ENCODE results near the gene NEMP1. TPM values are rescaled to one million over a fixed set of nuclear protein-coding genes. Genes with fewer than 3 reads are reported as not detected.

The NEMP1 gene
- total RNA-seq, 1 experiment from 2014 or later: 16.4 TPM

DNA sequence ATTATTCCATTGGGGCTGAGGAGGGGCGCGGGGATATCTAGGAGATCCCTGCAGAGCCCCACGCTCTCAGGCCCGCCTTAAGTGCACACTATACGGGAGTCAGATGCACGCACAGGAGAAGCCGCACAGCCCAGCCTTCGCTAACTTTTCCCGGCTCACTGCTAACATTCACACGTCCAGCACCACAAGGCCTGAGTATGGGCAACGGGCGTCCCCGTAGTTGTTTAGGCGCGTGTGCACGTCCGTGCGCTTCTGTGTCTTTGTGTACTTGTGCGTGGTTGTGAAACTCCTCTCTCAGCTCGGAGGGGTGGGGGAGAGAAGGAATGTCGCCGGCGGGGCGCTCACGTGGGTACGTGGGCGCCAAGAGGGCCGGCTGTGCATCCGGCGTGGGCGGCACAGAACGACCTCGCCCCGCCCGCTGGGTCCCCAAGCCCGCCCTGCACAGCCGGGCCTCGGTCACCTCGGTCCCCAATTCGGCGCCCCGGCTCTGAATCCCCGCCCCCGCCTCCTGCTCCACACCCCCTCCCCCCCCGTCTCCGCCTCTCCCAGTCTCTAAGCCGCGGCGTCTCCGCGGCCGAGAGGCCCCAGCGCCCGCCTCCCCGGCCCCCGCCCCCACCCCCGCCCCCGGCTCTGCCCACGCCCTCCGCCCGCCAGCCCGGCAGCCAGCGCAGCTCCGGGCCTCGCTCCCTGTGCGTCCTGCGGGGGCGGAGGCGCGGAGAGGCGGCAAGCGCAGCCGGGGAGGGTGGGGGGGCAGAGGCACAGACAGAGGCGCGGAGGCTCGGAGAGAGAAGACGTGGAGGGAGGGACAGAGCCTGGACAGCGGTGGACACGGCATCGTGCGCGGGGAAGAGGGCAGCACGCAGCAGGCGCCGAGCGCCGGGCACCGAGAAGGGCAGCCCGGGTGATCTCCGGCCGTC, 10.0 kb upstream of the NEMP1 start, which contains the start of gene NAB2:
NAB2 (plus strand) TSS at position 761 of the 917 bp plus-strand sequence. CDS start 158 bp downstream, outside the sequence.
- H3K9me2 ChIP-seq (replicated peaks; ENCODE audit: low read length): no peaks in the 10 kb centered on the region
- H3K27me3 ChIP-seq (ENCODE audit: low read length): no peaks in the 10 kb centered on the region

DNA sequence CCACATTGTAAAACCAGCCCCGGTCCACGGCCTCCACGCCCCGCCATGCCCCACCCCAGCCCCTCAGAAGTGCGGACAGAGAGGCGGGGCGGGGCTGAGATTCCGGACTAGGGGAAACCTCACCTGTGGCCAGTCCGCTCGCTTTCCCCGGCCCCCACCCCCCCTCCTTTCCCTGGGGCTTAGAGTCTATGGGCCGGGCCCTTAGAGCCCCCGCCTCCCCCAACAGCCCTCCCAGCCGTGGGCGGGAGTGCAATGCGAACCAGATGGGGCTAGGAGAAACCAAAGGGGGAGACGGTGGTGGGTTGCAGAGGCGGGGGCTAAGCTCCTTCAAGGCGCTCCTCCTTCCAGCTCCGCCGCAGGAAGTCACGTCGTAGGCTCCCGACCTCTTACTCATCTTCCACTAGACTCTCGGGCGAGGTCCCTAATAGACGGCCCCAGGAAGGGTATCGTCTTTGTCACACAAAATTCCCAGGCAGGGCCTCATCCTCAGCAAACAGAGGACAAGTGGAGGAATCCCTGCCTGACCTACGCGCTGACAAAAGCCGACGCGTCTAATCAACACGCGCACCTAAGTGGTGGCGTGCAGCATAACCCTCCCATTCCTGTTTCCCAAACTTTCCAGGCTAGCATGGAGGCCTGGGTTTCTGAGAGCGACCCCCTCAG, 9.2 kb upstream of the NEMP1 start:
- no peak for TF ChIP-seq EZH2 (IDR thresholded peaks at IDR 0.05; ENCODE audit: low read length, unreplicated experiment)
- TF ChIP-seq, protein P1, sequence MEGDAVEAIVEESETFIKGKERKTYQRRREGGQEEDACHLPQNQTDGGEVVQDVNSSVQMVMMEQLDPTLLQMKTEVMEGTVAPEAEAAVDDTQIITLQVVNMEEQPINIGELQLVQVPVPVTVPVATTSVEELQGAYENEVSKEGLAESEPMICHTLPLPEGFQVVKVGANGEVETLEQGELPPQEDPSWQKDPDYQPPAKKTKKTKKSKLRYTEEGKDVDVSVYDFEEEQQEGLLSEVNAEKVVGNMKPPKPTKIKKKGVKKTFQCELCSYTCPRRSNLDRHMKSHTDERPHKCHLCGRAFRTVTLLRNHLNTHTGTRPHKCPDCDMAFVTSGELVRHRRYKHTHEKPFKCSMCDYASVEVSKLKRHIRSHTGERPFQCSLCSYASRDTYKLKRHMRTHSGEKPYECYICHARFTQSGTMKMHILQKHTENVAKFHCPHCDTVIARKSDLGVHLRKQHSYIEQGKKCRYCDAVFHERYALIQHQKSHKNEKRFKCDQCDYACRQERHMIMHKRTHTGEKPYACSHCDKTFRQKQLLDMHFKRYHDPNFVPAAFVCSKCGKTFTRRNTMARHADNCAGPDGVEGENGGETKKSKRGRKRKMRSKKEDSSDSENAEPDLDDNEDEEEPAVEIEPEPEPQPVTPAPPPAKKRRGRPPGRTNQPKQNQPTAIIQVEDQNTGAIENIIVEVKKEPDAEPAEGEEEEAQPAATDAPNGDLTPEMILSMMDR (conservative IDR thresholded peaks at IDR 0.05; ENCODE audit: low read depth, low read length): no peak
- no peak for TF ChIP-seq EZH2phosphoT487 (IDR thresholded peaks at IDR 0.05; ENCODE audit: borderline replicate concordance, low read length)
- H3K79me2 ChIP-seq (ENCODE audit: low read length): peaks cover 19% of the 10 kb centered on the region
- H3K27me3 ChIP-seq (ENCODE audit: low read length): no peaks in the 10 kb centered on the region
- ChIA-PET POLR2A (ENCODE audit: unreplicated experiment) (interaction anchor here (0.5 to 1.4 kb wide), 3 partner anchors 9 to 392 kb away, joined by 5 to 11 read pairs (median 6); partner anchors contain the start of genes NEMP1 and STAT6), CTCF (interaction anchor here (1.7 to 2.5 kb wide), 3 partner anchors 18 to 24 kb away, joined by 5 to 17 read pairs (median 10); partner anchors contain the start of gene STAT6)
- no peaks in the 10 kb centered on the region for H4K20me1 ChIP-seq (ENCODE audit: low read length)
- peaks cover 6% of the 10 kb centered on the region for H3F3A ChIP-seq (ENCODE audit: low read length, unreplicated experiment)
- peak overlapping the region; percentile 98 for H3K27ac ChIP-seq (ENCODE audit: low read length)
- H3K9me3 ChIP-seq (ENCODE audit: low read length): no peaks in the 10 kb centered on the region
- peak overlapping the region; percentile 97 for H3K9ac ChIP-seq (ENCODE audit: low read length)
- TSS peak; percentile 96 for BruUV-seq (replicated peaks)
- H3K9me2 ChIP-seq (replicated peaks; ENCODE audit: low read length): no peaks in the 10 kb centered on the region
- H2AFZ ChIP-seq (ENCODE audit: low read length): peak overlapping the region; percentile 79
- H3K36me3 ChIP-seq (ENCODE audit: low read depth, low read length): no peaks in the 10 kb centered on the region
- peak overlapping the region; percentile 100 for H3K4me2 ChIP-seq (ENCODE audit: low read length)
- ATAC-seq (peak; percentile 46), DNase-seq (peak; percentile 92)
- peaks cover 25% of the 10 kb centered on the region for H3K4me1 ChIP-seq (ENCODE audit: insufficient read depth, low read length)
- intact Hi-C loops (cut with micrococcal nuclease): loop anchor here (1.0 kb wide), 2 partner anchors 9 to 23 kb away; partner anchors contain the start of gene STAT6
- H3K4me3 ChIP-seq (ENCODE audit: low read length): peak overlapping the region; percentile 82

More for the DNA sequence above, 10.0 kb upstream of the NEMP1 start, which contains the start of gene NAB2:
- Histone ChIP-seq H4K20me1 (ENCODE audit: low read length) (no peaks in the 10 kb centered on the region), H3K4me1 (ENCODE audit: insufficient read depth, low read length) (peaks cover 25% of the 10 kb centered on the region), H3K27ac (ENCODE audit: low read length) (peak within 1 kb of the TSS; percentile 98), H3K4me2 (ENCODE audit: low read length) (peak within 1 kb of the TSS; percentile 100), H3K36me3 (ENCODE audit: low read depth, low read length) (no peaks in the 10 kb centered on the region), H3F3A (ENCODE audit: low read length, unreplicated experiment) (peaks cover 6% of the 10 kb centered on the region), H3K79me2 (ENCODE audit: low read length) (peaks cover 19% of the 10 kb centered on the region), H3K9ac (ENCODE audit: low read length) (peak within 1 kb of the TSS; percentile 97), H3K4me3 (ENCODE audit: low read length) (peak within 1 kb of the TSS; percentile 94), H2AFZ (ENCODE audit: low read length) (peak within 1 kb of the TSS; percentile 81), H3K9me3 (ENCODE audit: low read length) (no peaks in the 10 kb centered on the region)
- intact Hi-C loops (cut with micrococcal nuclease): loop anchor here (1.0 kb wide), 1 partner anchor 23 kb away; the partner anchor contains the start of gene STAT6
- CTCF ChIA-PET: interaction anchor here (1.7 to 2.5 kb wide), 2 partner anchors 19 to 23 kb away, joined by 10 to 17 read pairs; partner anchors contain the start of gene STAT6
- TF ChIP-seq EZH2phosphoT487 (IDR thresholded peaks at IDR 0.05; ENCODE audit: borderline replicate concordance, low read length) (no peak), EZH2 (IDR thresholded peaks at IDR 0.05; ENCODE audit: low read length, unreplicated experiment) (no peak)
- TF ChIP-seq, protein P1 (conservative IDR thresholded peaks at IDR 0.05; ENCODE audit: low read depth, low read length): no peak
- DNase-seq (peak; percentile 92), ATAC-seq (peak; percentile 54)
- no TSS peak for BruUV-seq (replicated peaks)
- POLR2A ChIA-PET (ENCODE audit: unreplicated experiment): interaction anchor here (0.6 to 1.4 kb wide), 3 partner anchors 10 to 140 kb away, joined by 3 to 11 read pairs (median 6); partner anchors contain the start of genes NEMP1 and STAT6
